ENCODE measurements around the gene DLG2. TPM values are rescaled to one million over a fixed set of nuclear protein-coding genes. Genes with fewer than 3 reads are reported as not detected.

Gene DLG2
- polyA plus RNA-seq, 1 donor = 8.1 TPM

DNA sequence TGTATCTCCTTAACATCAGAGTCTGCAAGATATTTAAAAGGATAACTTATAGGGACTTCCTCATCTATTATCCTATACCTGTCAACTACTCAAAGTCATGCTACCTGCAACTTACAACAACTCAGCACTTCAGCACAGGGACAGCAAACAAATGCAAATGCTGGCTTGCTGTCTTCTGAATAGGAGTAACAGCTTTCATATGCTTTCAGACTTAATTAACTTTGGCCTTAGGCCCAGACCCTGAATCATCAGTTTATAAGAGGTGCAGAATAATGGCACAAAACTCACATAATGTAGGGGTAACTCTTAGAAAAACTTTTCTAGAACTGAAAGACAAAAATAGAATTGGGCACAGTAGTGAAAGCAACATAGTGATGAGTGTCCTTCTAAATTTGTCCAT lies 953.4 kb downstream of the DLG2 start:
- no peaks in the 10 kb centered on the region for H3K36me3 ChIP-seq (ENCODE audit: control insufficient read depth, insufficient read depth, low read length)
- DNase-seq = no peak
- H3K9me3 ChIP-seq (ENCODE audit: control insufficient read depth, low read depth, low read length) = no peaks in the 10 kb centered on the region
- H3K4me3 ChIP-seq (ENCODE audit: low read length) = no peak overlapping the region
- H3K4me1 ChIP-seq (ENCODE audit: control insufficient read depth, insufficient read depth, low read length) = no peaks in the 10 kb centered on the region
- H3K27ac ChIP-seq (ENCODE audit: low read length) = no peak overlapping the region
- no peaks in the 10 kb centered on the region for H3K27me3 ChIP-seq (ENCODE audit: control insufficient read depth, insufficient read depth, low read length)

DNA sequence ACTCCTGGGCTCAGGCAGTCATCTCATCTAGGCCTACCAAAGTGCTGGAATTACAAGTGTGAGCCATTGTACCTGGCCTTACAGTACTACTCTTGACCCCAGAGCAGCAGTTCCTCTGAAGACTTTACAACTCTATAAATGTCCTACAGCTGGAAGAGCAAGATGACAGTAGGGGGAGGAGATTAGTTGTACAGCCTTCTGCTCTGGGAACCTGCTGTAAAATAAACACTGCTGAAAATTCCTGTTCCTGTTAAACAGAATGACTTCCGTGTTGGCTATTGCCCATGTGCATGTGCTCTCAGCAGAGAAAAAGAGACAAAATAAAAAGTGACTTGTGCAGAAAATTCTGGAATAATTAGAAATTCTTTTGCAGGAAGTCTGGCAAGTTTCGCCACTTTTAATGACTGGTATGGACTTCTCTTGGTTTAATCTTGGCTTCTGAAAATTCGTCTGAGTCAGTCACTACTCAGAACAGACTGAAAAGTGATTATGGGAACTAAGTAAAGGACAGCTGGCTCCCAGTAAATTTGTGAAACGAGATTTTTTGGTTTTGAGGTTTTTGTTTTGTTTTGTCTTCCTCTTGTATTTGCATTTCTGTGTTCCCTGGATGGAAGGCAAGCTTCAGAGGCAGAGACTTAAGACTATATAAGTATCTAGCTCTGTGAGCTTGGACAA lies 955.7 kb downstream of the DLG2 start:
- H3K27ac ChIP-seq (ENCODE audit: low read length) = no peak overlapping the region
- no peaks in the 10 kb centered on the region for H3K27me3 ChIP-seq (ENCODE audit: control insufficient read depth, insufficient read depth, low read length)
- 53% methylated on average over 3 of the region's 4 CpGs for WGBS (ENCODE audit: insufficient coverage, low lambda C conversion rate)
- no peaks in the 10 kb centered on the region for H3K36me3 ChIP-seq (ENCODE audit: control insufficient read depth, insufficient read depth, low read length)
- no peaks in the 10 kb centered on the region for H3K4me1 ChIP-seq (ENCODE audit: control insufficient read depth, insufficient read depth, low read length)
- no peaks in the 10 kb centered on the region for H3K9me3 ChIP-seq (ENCODE audit: control insufficient read depth, low read depth, low read length)
- H3K4me3 ChIP-seq (ENCODE audit: low read length) = no peak overlapping the region
- DNase-seq = peak in 1 of 2 donors; percentile 2

DNA sequence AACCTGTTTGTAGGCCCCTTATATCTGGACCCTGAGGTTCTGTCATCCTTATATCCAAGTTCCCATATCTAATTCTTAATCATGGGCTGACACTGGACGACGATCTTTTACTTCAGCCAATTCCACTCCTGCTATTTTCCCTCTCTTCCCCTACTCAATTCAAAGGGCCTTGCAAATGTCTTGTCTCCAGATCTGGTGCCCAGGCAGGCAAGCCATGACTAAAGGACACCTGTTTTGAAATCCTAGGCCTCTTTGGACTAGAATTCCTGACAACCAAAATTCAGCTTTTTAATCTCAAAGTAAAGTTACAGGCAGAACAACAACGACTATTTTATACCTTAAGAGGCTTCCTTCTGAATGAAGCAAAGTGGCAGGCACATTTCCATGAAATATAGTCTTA lies 963.4 kb downstream of the DLG2 start:
- Histone ChIP-seq H3K27ac (ENCODE audit: low read length) (no peak overlapping the region), H3K4me1 (ENCODE audit: control insufficient read depth, insufficient read depth, low read length) (no peaks in the 10 kb centered on the region), H3K36me3 (ENCODE audit: control insufficient read depth, insufficient read depth, low read length) (no peaks in the 10 kb centered on the region), H3K27me3 (ENCODE audit: control insufficient read depth, insufficient read depth, low read length) (no peaks in the 10 kb centered on the region), H3K4me3 (ENCODE audit: low read length) (no peak overlapping the region), H3K9me3 (ENCODE audit: control insufficient read depth, low read depth, low read length) (no peaks in the 10 kb centered on the region)
- DNase-seq = no peak
- WGBS (ENCODE audit: insufficient coverage, low lambda C conversion rate) = 100% methylated on average over 1 of the region's 3 CpGs

DNA sequence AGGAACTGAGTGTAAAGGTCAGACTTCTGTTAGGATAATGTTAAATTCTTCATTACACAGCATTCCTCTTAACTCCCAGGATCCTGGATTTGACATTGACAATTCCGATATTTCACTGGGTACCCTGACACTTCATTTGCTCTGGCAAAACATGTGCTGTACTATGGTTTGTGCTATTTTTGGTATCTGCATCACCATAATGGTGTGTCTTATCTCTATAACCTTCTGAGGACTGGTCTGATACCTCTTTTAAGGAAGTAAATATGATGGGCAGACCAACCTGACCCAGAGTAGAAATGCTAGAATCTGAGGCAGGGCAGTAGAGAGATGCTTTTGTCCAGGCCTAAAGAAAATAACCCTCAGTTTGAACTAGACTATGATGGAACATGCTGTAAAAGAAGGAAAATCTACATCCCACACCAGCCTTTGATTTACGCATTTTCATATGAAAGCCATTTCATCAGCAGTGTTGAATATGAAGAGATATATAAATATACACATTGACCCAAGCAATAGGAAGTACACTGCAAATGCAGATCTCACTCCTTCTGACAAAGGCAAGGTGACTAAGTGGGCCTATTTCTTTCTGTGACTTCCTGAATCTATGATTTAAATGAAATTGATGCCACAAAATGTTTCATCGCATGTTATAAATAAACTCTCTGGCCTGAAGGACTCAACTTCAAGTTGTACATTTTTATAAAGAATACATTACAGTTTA lies 966.7 kb downstream of the DLG2 start:
- WGBS (ENCODE audit: insufficient coverage, low lambda C conversion rate) = 100% methylated on average over 1 of the region's 3 CpGs

DNA sequence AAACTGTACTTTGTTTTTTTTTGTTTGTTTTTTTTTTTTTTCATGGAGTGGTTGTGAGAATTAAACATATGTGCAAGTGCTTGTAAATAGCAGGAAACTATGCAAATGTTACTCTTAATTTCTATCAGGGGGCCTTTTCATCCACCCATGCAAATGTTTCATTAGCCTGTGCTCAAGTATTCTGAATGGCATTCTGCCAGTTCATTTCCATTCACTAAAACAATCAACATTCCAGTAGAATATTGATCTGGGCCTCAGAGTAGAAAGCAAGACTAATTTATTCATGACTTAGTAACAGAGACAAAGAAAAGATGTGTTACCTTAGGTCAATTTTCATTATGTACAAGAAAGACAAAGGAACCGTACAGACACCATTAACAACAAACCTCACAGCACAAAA lies 971.4 kb downstream of the DLG2 start:
- WGBS (ENCODE audit: insufficient coverage, low lambda C conversion rate) = no CpG with 5 or more reads among the region's 1 CpG
- Histone ChIP-seq H3K4me1 (ENCODE audit: control insufficient read depth, insufficient read depth, low read length) (no peaks in the 10 kb centered on the region), H3K9me3 (ENCODE audit: control insufficient read depth, low read depth, low read length) (no peaks in the 10 kb centered on the region), H3K4me3 (ENCODE audit: low read length) (no peak overlapping the region), H3K27ac (ENCODE audit: low read length) (no peak overlapping the region), H3K36me3 (ENCODE audit: control insufficient read depth, insufficient read depth, low read length) (no peaks in the 10 kb centered on the region), H3K27me3 (ENCODE audit: control insufficient read depth, insufficient read depth, low read length) (no peaks in the 10 kb centered on the region)
- DNase-seq = peak in 1 of 2 donors; percentile 2

More for the DNA sequence above, 966.7 kb downstream of the DLG2 start:
- H3K27ac ChIP-seq (ENCODE audit: low read length) = no peak overlapping the region
- no peaks in the 10 kb centered on the region for H3K9me3 ChIP-seq (ENCODE audit: control insufficient read depth, low read depth, low read length)
- DNase-seq = no peak
- no peaks in the 10 kb centered on the region for H3K4me1 ChIP-seq (ENCODE audit: control insufficient read depth, insufficient read depth, low read length)
- no peaks in the 10 kb centered on the region for H3K36me3 ChIP-seq (ENCODE audit: control insufficient read depth, insufficient read depth, low read length)
- H3K27me3 ChIP-seq (ENCODE audit: control insufficient read depth, insufficient read depth, low read length) = no peaks in the 10 kb centered on the region
- no peak overlapping the region for H3K4me3 ChIP-seq (ENCODE audit: low read length)

DNA sequence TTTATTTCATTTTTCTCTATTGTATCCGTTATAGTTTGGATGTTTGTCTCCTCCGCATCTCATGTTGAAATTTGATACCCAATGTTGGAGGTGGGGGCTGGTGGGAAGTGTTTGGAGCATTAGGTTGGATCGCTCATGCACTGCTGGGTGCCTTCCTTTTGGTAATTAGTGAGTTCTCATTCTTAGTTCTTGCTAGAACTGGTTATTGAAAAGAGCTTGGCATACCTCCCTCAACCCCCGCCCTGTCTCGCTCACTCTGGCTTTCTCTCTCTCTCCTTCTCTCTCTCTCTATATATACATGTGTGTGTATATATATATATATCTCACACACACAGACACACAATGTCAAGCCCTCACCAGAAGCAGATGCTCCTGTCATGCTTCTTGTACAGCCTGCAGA lies 978.7 kb downstream of the DLG2 start:
- H3K27me3 ChIP-seq (ENCODE audit: control insufficient read depth, insufficient read depth, low read length) = no peaks in the 10 kb centered on the region
- H3K4me1 ChIP-seq (ENCODE audit: control insufficient read depth, insufficient read depth, low read length) = no peaks in the 10 kb centered on the region
- no peaks in the 10 kb centered on the region for H3K9me3 ChIP-seq (ENCODE audit: control insufficient read depth, low read depth, low read length)
- no peaks in the 10 kb centered on the region for H3K36me3 ChIP-seq (ENCODE audit: control insufficient read depth, insufficient read depth, low read length)
- no CpG with 5 or more reads among the region's 5 CpGs for WGBS (ENCODE audit: insufficient coverage, low lambda C conversion rate)
- no peak for DNase-seq
- no peak overlapping the region for H3K27ac ChIP-seq (ENCODE audit: low read length)
- H3K4me3 ChIP-seq (ENCODE audit: low read length) = no peak overlapping the region

DNA sequence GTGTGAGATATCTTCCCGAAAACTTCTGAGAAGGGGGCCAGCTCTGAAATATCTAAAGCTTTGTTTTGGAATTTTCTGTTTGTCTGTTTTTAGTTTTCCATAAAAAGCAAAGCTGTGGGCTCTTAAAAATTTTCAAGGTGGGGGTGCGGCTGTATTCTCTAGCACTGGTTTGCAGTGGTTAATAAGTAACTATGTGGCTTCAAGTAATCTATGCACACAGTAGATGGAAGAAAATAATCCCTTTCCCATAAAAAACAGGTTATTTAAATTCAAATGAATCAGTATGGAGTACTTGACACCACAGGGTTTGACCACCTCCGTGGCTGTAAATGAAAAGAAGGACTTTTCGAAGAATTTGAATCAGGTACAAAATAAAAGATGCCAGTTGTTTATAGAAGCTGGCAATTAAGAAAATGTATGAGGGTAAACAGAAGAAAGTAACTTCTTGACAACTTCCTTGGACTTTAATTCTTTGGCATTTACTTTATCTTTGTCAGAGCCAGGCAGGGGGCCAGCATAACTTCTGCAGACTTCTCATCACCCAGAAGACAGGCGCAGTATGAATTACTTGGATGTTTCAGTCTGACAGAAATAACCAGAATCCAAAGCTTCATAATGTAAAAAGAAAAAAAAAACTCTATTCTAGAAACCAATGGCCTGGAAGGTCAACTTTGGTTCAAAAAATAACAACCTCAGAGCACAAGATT lies 981.0 kb downstream of the DLG2 start:
- Histone ChIP-seq H3K9me3 (ENCODE audit: control insufficient read depth, low read depth, low read length) (no peaks in the 10 kb centered on the region), H3K4me1 (ENCODE audit: control insufficient read depth, insufficient read depth, low read length) (no peaks in the 10 kb centered on the region), H3K27me3 (ENCODE audit: control insufficient read depth, insufficient read depth, low read length) (no peaks in the 10 kb centered on the region), H3K27ac (ENCODE audit: low read length) (no peak overlapping the region), H3K4me3 (ENCODE audit: low read length) (no peak overlapping the region), H3K36me3 (ENCODE audit: control insufficient read depth, insufficient read depth, low read length) (no peaks in the 10 kb centered on the region)
- no peak for DNase-seq
- WGBS (ENCODE audit: insufficient coverage, low lambda C conversion rate) = 60% methylated on average over 1 of the region's 5 CpGs

DNA sequence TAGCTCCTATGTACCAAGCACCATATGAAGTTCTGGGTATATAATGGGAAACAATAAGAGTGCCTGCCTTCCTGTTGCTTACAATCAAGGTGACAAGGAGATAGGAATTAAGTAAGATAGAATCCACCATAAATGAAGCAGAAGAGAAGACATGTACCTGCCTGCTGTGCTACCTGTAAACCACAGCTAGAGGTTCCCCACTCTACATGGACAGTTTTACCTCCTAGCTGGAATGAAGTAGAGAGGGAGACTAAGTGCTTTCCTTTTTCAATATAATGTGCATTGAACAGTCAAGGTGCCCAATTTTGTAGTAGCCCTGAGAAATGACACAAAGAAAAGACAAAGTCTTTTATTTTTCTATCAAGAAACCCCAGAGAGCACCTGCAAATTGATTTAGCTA lies 984.6 kb downstream of the DLG2 start:
- DNase-seq = no peak
- no peaks in the 10 kb centered on the region for H3K36me3 ChIP-seq (ENCODE audit: control insufficient read depth, insufficient read depth, low read length)
- H3K27ac ChIP-seq (ENCODE audit: low read length) = no peak overlapping the region
- no peaks in the 10 kb centered on the region for H3K9me3 ChIP-seq (ENCODE audit: control insufficient read depth, low read depth, low read length)
- no peaks in the 10 kb centered on the region for H3K27me3 ChIP-seq (ENCODE audit: control insufficient read depth, insufficient read depth, low read length)
- H3K4me3 ChIP-seq (ENCODE audit: low read length) = no peak overlapping the region
- H3K4me1 ChIP-seq (ENCODE audit: control insufficient read depth, insufficient read depth, low read length) = no peaks in the 10 kb centered on the region

DNA sequence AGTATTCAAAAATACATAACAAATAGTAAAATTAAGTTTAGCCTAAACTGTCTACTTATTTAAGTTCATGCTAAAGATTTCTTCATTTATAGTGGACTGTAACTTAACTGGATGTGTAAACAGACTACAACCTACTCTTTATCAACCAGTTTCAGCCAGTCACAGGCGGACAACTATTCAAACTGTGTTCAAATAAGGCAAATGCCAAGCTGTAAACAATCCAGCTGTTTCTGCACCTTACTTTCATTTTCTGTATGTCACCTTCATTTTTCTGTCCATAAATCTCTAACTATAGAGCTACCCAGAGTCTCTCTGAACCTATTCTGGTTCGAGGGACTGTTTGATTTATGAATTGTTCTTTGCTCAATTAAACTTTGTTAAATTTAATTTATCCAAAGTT lies 992.8 kb downstream of the DLG2 start:
- no peaks in the 10 kb centered on the region for H3K36me3 ChIP-seq (ENCODE audit: control insufficient read depth, insufficient read depth, low read length)
- H3K27ac ChIP-seq (ENCODE audit: low read length) = no peak overlapping the region
- H3K4me3 ChIP-seq (ENCODE audit: low read length) = no peak overlapping the region
- no peaks in the 10 kb centered on the region for H3K9me3 ChIP-seq (ENCODE audit: control insufficient read depth, low read depth, low read length)
- 40% methylated on average over 1 of the region's 2 CpGs for WGBS (ENCODE audit: insufficient coverage, low lambda C conversion rate)
- no peaks in the 10 kb centered on the region for H3K27me3 ChIP-seq (ENCODE audit: control insufficient read depth, insufficient read depth, low read length)
- H3K4me1 ChIP-seq (ENCODE audit: control insufficient read depth, insufficient read depth, low read length) = no peaks in the 10 kb centered on the region
- no peak for DNase-seq

DNA sequence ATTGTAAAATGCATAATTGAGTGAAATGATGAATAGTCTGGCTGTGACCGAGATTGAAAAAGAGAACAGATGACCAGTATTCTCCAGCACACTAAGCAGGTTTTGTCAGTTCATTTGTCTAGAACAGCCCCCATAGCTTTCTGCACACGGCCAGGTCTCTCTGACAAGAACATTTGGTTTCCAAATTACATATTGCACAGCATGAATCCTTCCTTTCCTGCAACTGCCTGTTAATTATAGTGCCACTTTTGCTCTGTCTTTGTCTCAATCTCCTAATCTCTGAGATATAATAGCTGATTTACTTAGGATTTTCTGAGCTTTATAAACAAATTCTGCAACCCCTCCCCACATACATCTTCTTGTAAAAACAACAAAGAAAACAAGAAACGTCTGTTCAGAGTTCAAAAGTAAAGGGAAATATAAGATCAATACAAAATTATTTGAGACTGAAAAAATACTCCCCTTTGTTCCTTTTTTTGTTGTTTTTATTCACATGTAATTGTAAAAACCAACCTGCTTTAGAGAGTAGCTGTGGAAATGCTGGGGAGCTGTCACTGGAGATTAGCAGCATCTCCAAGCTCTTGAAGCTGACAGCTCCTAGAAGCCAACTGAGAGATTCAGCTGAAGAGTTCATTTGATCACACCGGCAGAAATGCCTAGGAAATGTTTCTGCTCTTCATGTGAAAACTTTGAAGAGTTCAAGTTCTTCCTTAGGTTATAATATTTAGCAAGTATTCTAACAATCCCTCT lies 998.1 kb downstream of the DLG2 start:
- no peak overlapping the region for H3K27ac ChIP-seq (ENCODE audit: low read length)
- no peak overlapping the region for H3K4me3 ChIP-seq (ENCODE audit: low read length)
- no peak for DNase-seq
- no peaks in the 10 kb centered on the region for H3K27me3 ChIP-seq (ENCODE audit: control insufficient read depth, insufficient read depth, low read length)
- 40% methylated on average over 3 of the region's 4 CpGs for WGBS (ENCODE audit: insufficient coverage, low lambda C conversion rate)
- no peaks in the 10 kb centered on the region for H3K9me3 ChIP-seq (ENCODE audit: control insufficient read depth, low read depth, low read length)
- no peaks in the 10 kb centered on the region for H3K36me3 ChIP-seq (ENCODE audit: control insufficient read depth, insufficient read depth, low read length)
- H3K4me1 ChIP-seq (ENCODE audit: control insufficient read depth, insufficient read depth, low read length) = no peaks in the 10 kb centered on the region
